ENCODE measurements around the gene MT1F. TPM values are rescaled to one million over a fixed set of nuclear protein-coding genes. Genes with fewer than 3 reads are reported as not detected.

The MT1F gene
- total and polyA plus RNA-seq, 2 of the 4 experiments (the other 2 are of a cell fraction) = 0.56 TPM; not detected in 1

DNA sequence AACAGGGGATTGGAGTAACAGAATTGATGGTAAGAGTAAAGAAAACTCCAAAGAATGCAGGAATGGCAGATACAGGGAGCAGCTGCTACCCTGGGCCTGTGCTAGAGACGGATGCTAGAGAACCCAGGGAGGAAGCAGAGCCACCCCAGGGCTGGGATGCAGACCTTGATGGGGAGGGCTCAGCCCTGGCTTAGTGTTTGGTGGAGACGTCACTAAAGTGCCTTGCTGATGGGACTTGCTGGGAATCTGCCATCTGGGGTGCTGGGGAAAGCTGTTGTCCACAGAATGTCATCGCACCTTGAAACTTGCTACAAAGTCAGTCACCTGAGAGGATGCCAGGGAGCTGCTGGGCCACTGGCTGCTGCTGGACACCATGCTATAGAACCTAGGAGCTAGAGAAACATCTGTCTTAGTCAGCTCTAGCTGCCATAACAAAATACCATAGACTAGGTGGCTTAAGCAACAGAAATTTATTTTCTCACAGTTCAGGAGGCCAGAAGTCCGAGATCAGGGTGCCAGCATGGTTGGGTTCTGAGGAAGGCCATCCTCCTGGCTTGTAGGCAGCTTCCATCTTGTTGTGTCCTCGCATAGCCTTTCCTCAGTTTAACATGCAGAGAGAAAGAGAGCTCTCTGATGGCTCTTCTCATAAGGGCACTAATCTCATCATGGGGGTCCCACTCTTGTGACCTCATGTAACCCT is 39.8 kb downstream of the MT1F start:
- ATAC-seq (ENCODE audit: low read depth) (no peak), DNase-seq (no peak)
- H4K8ac ChIP-seq (ENCODE audit: low read depth in 2 of 2, low read length in 2 of 2) = no peak overlapping the region
- BruUV-seq (replicated peaks) = no TSS peak
- H3K14ac ChIP-seq (replicated peaks; ENCODE audit: low read depth, low read length) = no peak overlapping the region
- H3K9ac ChIP-seq (ENCODE audit: low read depth, low read length) = no peak overlapping the region
- ChIA-PET CTCF (no interaction called here), POLR2A (ENCODE audit: unreplicated experiment) (interaction anchor here (0.6 kb wide), 1 partner anchor 268 kb away, joined by 20 read pairs; no protein-coding TSS in a partner anchor)
- no peak overlapping the region for H2AFZ ChIP-seq (replicated peaks; ENCODE audit: low read length, poor library complexity)
- intact Hi-C loops (cut with micrococcal nuclease) = no loop called here
- H3K9me3 ChIP-seq (ENCODE audit: control insufficient read depth, insufficient read depth, low read length) = peaks cover 5% of the 10 kb centered on the region
- no peak overlapping the region for H3K4me3 ChIP-seq (ENCODE audit: insufficient read depth, low read depth, low read length)
- H3K18ac ChIP-seq (ENCODE audit: low read depth, low read length) = no peak overlapping the region
- dilution Hi-C loops (cut with HindIII; ENCODE audit: low sequenced_read_pairs, unreplicated experiment) = no loop called here
- H4K20me1 ChIP-seq (ENCODE audit: insufficient read depth, low read length) = no peaks in the 10 kb centered on the region
- no peak overlapping the region for H2AK9ac ChIP-seq (replicated peaks; ENCODE audit: low read depth, low read length, poor library complexity)
- no peak overlapping the region for H3K27ac ChIP-seq (ENCODE audit: insufficient read depth, low read length)
- WGBS, 2 experiments (ENCODE audit: extremely low coverage in 2 of 2, insufficient read length in 1 of 2) = 80% methylated on average over 1 of the region's 5 CpGs; no CpG with 5 or more reads in 1 of the 2 experiments
- H3K36me3 ChIP-seq (ENCODE audit: control insufficient read depth, insufficient read depth, low read length) = no peaks in the 10 kb centered on the region
- no peaks in the 10 kb centered on the region for H3K79me1 ChIP-seq (ENCODE audit: low read depth in 1 of 2, low read length in 2 of 2)
- no peak overlapping the region for H2BK120ac ChIP-seq (ENCODE audit: low read depth, low read length)
- H2BK15ac ChIP-seq (ENCODE audit: low read depth, low read length) = no peak overlapping the region
- H3K4me1 ChIP-seq (ENCODE audit: control insufficient read depth, insufficient read depth, low read length) = no peaks in the 10 kb centered on the region
- no peak overlapping the region for H3K56ac ChIP-seq (ENCODE audit: extremely low read depth, insufficient read depth, low read length)
- H3K9me1 ChIP-seq (ENCODE audit: insufficient read depth, low read length) = no peaks in the 10 kb centered on the region; the same call in 1 of the 2 replicates
- H2BK5ac ChIP-seq (ENCODE audit: low read depth, low read length, poor library complexity, severe bottlenecking) = no peak overlapping the region
- H3K4me2 ChIP-seq (ENCODE audit: low read depth, low read length) = no peak overlapping the region
- in situ Hi-C loops (cut with MboI; ENCODE audit: low sequenced_read_pairs) = loop anchor here (10.0 kb wide), 1 partner anchor 213 kb away; no protein-coding TSS in a partner anchor
- no peak overlapping the region for H4K5ac ChIP-seq (ENCODE audit: low read depth, low read length)
- H3K23ac ChIP-seq (ENCODE audit: low read depth, low read length) = no peak overlapping the region
- H2AK5ac ChIP-seq (ENCODE audit: low read depth, low read length) = no peak overlapping the region
- H2BK20ac ChIP-seq (ENCODE audit: low read depth, low read length) = no peak overlapping the region
- H4K91ac ChIP-seq (ENCODE audit: insufficient read depth, low read depth, low read length) = no peak overlapping the region
- no peak overlapping the region for H3K4ac ChIP-seq (ENCODE audit: low read depth, low read length)
- H3K27me3 ChIP-seq (ENCODE audit: control insufficient read depth, insufficient read depth, low read length) = peaks cover 2% of the 10 kb centered on the region; the same call in 1 of the 2 replicates
- no peak for TF ChIP-seq NFE2L2 (IDR thresholded peaks at IDR 0.05; ENCODE audit: low read depth, low read length)
- TF ChIP-seq CEBPB (IDR thresholded peaks at IDR 0.05; ENCODE audit: low read depth, low read length) = no peak
- TF ChIP-seq FOS (IDR thresholded peaks at IDR 0.05; ENCODE audit: low read depth, low read length) = no peak
- no peak for TF ChIP-seq MXI1 (IDR thresholded peaks at IDR 0.05; ENCODE audit: borderline replicate concordance, low read depth, low read length)
- TF ChIP-seq, protein P1, sequence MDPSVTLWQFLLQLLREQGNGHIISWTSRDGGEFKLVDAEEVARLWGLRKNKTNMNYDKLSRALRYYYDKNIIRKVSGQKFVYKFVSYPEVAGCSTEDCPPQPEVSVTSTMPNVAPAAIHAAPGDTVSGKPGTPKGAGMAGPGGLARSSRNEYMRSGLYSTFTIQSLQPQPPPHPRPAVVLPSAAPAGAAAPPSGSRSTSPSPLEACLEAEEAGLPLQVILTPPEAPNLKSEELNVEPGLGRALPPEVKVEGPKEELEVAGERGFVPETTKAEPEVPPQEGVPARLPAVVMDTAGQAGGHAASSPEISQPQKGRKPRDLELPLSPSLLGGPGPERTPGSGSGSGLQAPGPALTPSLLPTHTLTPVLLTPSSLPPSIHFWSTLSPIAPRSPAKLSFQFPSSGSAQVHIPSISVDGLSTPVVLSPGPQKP (IDR thresholded peaks at IDR 0.05; ENCODE audit: borderline replicate concordance, low read depth, low read length) = no peak
